GM18868 (cell line): ENCODE data around the gene RORC.
A peak's percentile ranks its signal among the peaks of the same experiment; 100 is the strongest.

Experiments
- ATAC-seq: cut with Tn5 transposase; IDR thresholded peaks from one replicate; pipeline ENCODE4 v1.9.1; 2021; ENCODE audit warnings: mild to moderate bottlenecking, moderate library complexity; ENCODE audit not compliant: unreplicated experiment

RORC gene

GRCh38 chr1:151849126-151849525 lies 17.5 kb upstream of the RORC start:
- no peak for ATAC-seq

- no peak for ATAC-seq
Observed at GRCh38 chr1:151847867-151848596, 16.4 kb upstream of the RORC start.

DNA sequence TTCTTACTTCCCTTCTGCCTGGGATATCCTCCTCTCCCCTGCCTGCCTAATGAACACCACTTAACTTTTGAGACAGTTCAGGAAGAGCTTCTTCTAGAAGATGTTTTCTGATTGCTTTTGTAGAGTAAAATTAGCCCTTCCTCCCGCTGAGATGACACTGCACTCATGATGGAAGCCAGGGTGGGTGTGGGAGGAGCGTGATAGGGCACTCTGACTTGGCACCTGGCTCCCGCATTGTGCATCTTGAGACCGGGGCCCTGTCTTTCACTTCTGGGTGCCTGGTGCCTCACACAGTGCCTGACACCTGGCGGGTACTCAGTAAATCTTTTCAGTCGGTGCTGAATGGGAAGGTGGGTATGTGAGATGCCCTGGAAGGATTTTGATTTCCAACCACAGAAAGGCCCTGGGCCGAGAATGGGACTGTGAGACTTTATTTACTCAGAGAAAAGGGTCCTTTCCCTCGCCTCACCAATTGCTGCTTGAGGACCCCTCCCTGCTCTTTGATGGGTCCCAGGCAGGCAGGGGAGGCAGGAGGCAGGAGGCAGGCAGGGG lies 15.2 kb upstream of the RORC start:
- ATAC-seq: no peak

DNA sequence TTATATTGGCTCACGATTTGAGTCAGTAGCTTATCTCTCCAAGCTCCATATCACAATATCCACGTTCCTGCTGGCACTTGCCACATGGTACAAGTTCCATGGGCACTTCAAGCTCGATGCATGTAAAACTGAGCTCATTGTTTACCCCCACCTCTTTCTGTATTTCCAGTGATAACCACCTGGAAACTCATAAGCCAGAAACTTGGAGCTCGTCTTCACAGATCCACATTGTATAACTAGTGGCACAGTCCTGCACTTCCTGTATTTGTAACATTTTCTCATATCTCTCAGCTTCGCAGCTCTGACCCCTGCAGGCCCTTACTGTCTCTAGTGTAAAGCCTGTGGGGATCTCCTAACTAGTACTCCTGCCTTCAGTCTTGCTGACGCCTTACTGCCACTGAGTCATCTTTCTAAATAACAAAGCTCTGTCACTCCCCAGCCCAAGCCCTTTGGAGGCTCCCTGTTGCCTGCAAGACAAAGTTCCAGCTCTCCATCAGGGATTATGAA lies 14.5 kb upstream of the RORC start:
- peak; percentile 40 for ATAC-seq

DNA sequence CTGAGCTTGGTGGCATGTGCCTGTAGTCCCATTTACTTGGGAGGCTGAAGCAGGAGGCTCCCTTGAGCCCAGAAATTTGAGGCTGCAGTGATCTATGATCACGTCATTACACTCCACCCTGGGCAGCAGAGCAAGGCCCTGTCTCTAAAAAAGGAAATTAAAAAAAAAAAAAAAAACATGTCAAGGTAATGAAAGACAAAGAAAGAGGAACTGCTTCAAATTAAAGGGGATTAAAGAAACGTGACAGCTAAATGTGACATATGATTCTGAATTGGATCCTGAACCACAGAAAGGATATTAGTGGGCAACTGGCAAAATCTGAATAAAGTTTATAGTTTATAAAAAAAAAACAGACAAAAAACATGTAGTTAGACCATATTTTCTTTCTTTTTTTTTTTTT lies 11.8 kb upstream of the RORC start:
- ATAC-seq: no peak

DNA sequence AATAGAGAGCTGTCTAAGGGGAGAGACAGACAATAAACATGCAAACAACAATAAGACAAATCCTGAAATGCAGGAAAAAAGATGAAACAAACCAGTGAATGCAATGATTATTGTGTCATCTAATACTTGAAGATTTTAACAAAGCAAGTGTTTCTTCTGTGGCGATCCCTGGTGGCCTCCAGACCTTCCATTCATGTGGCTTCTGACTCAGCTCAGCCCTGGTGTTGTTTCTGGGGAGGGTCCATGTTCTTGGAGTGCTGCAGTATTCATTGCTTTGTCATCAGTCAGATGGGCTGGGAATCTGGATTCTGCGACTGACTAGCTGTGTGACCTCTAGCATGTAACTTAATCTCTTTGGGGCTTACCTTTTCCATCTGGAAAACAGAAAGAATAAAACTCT lies 9.5 kb upstream of the RORC start:
- no peak for ATAC-seq

GRCh38 chr1:151840421-151840820 lies 8.8 kb upstream of the RORC start:
- ATAC-seq: no peak

- ATAC-seq: peak; percentile 67
Observed at GRCh38 chr1:151839457-151840403, 8.1 kb upstream of the RORC start, which contains the start of gene C2CD4D. C2CD4D (minus strand) TSS chr1:151839820; CDS start chr1:151838989, 831 bp downstream.

GRCh38 chr1:151839082-151839412 lies 7.4 kb upstream of the RORC start:
- no peak for ATAC-seq

- ATAC-seq: no peak
Observed at GRCh38 chr1:151838222-151839081, 6.8 kb upstream of the RORC start.

DNA sequence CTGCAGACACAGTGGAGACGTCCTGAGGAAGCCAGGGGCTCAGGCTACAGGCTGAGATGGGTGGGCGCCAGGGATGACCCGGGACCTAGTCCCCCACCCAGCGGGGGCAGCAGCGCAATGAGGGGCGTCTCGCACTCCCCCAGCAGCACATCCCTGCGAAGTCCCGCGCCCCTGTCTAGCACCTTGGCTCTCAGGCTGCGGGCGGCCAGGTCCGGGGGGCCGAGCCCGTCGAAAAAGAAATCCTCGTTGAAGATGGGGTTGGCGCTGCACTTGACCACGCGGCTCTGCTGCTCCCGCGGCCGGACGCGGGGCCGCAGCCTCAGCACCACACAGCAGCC lies 6.3 kb upstream of the RORC start:
- no peak for ATAC-seq

GRCh38 chr1:151837197-151837596 lies 5.6 kb upstream of the RORC start:
- no peak for ATAC-seq

DNA sequence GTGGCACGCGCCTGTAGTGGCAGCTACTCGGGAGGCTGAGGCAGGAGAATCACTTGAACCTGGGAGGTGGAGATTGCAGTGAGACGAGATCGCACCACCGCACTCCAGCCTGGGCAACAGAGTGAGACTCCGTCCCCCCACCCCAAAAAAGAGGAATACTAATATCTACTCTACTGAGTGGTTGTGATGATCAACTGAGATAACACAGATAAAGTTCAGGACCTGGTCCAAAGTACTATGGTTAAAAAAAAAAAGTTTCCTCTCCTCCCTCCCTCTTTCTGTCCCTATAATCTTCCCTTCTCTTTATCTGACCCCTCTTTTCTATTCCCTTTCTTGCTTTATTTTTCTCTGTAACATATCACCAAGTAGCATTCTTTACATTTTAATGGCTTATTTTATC lies 4.0 kb upstream of the RORC start:
- ATAC-seq: no peak

- ATAC-seq: no peak
Observed at GRCh38 chr1:151834239-151834638, 2.6 kb upstream of the RORC start.

DNA sequence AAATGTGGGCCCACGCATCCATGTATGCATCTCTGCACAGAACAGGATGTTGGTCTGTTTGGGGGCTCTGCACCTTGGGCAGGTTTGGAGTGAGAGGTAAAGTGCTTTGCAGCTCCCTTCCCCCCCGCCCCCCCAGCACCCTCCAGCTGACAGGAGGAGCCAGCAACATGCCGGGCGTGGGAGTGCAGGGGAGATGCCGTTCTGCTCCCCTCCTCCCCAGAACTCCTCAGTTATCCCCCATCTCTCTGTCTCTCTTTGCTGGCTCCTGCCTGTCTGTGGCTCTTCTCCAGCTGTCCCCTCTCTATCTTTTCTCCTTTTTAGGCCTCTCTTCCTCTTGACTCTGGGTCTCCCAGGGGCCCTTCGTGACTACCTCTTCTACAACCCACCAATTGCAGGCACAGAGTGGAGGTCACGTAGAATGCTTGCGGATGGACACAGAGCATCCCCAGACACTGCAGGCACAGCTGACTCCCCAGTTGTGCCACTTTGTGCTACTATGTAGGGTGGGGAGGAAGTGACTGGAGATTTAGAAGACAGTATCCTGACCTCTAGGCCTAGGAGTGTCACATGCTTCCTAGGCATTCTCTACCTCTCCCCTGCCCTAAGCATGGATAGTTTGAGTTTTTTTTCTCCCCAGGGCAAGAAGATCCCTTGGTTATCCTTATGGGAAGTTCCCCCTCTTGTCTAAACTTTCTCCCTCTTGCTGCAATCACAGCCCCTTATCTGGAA lies 1.7 kb upstream of the RORC start:
- no peak for ATAC-seq

DNA sequence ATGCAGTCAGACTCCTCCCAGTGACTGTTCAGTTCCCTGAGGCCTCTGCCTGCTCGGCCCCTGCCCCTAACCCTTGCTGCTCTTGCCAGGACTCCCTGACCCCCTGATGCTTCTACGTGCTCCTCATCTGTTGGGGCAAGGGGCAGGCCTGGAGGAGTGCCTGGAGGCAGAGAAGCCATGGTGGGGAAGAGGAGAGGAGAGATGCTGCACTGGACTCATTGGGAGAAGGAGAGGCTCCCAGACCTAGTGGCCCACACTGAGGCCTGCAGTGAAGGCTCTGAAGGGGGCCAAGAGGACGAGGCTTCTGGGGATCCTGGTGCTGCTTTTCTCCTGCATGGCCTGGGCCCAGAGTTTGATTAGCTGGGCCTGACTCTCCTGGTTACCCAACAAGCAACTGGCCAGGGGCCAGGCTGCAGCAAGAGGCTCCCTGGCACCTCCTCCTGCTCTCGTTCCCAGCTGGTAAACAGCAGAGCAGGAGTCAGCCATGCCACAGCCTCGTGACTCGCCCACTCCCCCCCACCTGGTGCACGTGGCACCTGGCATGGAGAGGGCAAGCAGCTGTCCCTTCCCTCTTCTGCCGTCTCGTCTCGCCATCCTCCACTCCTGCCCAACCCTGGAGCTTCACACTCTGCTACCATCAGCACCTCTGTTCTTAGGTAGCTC lies 847 bp upstream of the RORC start:
- ATAC-seq: no peak

DNA sequence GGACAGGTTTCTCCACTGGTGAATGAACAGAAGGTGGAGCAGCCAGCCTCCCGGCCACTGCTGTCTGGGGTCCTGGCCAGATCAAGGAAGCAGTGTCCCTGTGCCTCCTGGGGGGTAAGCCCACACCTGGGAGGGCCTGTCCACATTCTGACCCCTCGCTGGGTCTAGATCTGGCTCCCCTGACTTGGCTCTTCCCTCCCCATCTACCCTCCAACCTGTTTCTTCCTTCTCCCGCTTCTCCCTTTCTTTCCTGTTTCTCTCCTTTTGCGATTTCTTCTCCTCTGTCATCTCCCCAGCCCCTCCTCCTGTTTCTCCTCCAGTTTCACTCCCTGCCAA lies 378 bp downstream of the RORC start:
- no peak for ATAC-seq

DNA sequence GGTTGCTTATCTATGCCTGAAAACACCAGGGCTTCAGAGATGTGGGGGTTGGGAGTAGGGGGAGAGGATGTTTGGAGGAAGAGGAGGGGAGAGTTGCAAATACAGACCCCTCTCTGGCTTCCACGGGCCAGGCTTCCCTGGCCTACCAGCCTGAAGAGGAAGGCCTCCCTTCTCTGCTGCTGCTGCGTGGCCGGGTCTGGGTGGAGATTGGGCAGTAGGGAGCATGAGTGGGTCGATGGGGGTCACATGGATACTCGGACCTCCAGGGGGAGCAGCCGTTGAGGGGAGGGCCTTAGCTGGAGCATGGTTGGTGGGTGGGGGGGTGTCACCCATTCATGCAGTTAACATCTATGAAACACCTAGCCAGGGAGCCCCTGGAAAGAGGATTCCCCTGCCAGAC lies 1.5 kb downstream of the RORC start:
- ATAC-seq: no peak

- no peak for ATAC-seq
Observed at GRCh38 chr1:151829352-151830046, 2.1 kb downstream of the RORC start.
